Nephron (organoid): Measurements from ENCODE around the gene MDN1.
A peak's percentile ranks its signal among the peaks of the same experiment; 100 is the strongest.
"Not testable (repeated sequence)": the region's sequence is repeated elsewhere in the genome, so short reads cannot be mapped to it uniquely, and the experiment has no call there.

Experiments
- H3K27ac Mint-ChIP-seq, 3 experiments: 2 replicates each; pipeline ENCODE4 v1.8.0; 2020; ENCODE audit warnings: mixed read lengths in 3 of 3, mild to moderate bottlenecking in 2 of 3, moderate library complexity in 1 of 3
- H3K27me3 Mint-ChIP-seq: 2 replicates; pipeline ENCODE4 v1.8.0; 2021; ENCODE audit warnings: low read depth, mild to moderate bottlenecking, moderate library complexity, mixed read lengths
- H3K36me3 Mint-ChIP-seq: 2 replicates; pipeline ENCODE4 v1.8.0; 2020; ENCODE audit warnings: low read depth, mixed read lengths
- H3K4me1 Mint-ChIP-seq: 2 replicates; pipeline ENCODE4 v1.8.0; 2020; ENCODE audit warnings: mixed read lengths
- H3K4me3 Mint-ChIP-seq, 3 experiments: 2 replicates each; pipeline ENCODE4 v1.8.0; 2020; ENCODE audit warnings: mild to moderate bottlenecking in 3 of 3, mixed read lengths in 3 of 3, moderate library complexity in 2 of 3
- H3K9me3 Mint-ChIP-seq: 2 replicates; pipeline ENCODE4 v1.8.0; 2020; ENCODE audit warnings: mixed read lengths
- TF ChIP-seq, protein P1 (sequence below), 3 experiments: fragments of 200-600 bp; sonication (generic); IDR thresholded peaks; one replicate each; pipeline ENCODE4 v1.5.0; 2021; ENCODE audit warnings: antibody characterized with exemption in 3 of 3; ENCODE audit not compliant: unreplicated experiment in 3 of 3

MDN1 gene

GRCh38 chr6:89792881-89793280, 26.7 kb downstream of the MDN1 start:
- peaks cover 59% of the 10 kb centered on the region for H3K36me3 Mint-ChIP-seq
- peak overlapping the region; percentile 22 to 70 (median 54) for H3K27ac Mint-ChIP-seq
- no peak overlapping the region for H3K4me3 Mint-ChIP-seq
- no peaks in the 10 kb centered on the region for H3K27me3 Mint-ChIP-seq
- H3K9me3 Mint-ChIP-seq = no peaks in the 10 kb centered on the region
- TF ChIP-seq, protein P1, sequence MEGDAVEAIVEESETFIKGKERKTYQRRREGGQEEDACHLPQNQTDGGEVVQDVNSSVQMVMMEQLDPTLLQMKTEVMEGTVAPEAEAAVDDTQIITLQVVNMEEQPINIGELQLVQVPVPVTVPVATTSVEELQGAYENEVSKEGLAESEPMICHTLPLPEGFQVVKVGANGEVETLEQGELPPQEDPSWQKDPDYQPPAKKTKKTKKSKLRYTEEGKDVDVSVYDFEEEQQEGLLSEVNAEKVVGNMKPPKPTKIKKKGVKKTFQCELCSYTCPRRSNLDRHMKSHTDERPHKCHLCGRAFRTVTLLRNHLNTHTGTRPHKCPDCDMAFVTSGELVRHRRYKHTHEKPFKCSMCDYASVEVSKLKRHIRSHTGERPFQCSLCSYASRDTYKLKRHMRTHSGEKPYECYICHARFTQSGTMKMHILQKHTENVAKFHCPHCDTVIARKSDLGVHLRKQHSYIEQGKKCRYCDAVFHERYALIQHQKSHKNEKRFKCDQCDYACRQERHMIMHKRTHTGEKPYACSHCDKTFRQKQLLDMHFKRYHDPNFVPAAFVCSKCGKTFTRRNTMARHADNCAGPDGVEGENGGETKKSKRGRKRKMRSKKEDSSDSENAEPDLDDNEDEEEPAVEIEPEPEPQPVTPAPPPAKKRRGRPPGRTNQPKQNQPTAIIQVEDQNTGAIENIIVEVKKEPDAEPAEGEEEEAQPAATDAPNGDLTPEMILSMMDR (IDR thresholded peaks at IDR 0.05; ENCODE audit: unreplicated experiment in 3 of 3) = peak in 2 of 3 experiments; percentile 25 to 44
- H3K4me1 Mint-ChIP-seq = peaks cover 13% of the 10 kb centered on the region

DNA sequence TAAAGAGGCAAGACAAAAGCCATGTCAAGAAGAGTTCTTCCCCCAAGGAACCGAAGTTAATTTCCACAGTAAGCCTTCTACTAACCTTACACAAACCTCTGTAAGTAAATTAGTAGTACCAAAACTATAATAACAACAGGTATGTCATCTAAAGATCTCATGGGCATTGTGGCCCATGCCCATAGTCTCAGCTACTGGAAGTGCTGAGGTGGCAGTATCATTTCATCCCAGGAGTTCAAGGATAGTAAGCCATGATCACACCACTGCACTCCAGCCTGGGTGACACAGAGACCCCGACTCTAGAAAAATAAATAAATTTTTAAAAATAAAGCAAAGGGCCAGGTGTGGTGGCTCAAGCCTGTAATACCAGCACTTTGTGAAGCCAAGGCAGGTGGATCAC, 29.2 kb downstream of the MDN1 start:
- Mint-ChIP-seq H3K27ac (no peak overlapping the region), H3K27me3 (no peaks in the 10 kb centered on the region), H3K36me3 (peaks cover 63% of the 10 kb centered on the region), H3K4me3 (no peak overlapping the region), H3K9me3 (no peaks in the 10 kb centered on the region), H3K4me1 (peaks cover 13% of the 10 kb centered on the region)
- TF ChIP-seq, protein P1 (IDR thresholded peaks at IDR 0.05; ENCODE audit: unreplicated experiment in 3 of 3) = no peak

- no peaks in the 10 kb centered on the region for H3K9me3 Mint-ChIP-seq
- TF ChIP-seq, protein P1 (IDR thresholded peaks at IDR 0.05; ENCODE audit: unreplicated experiment in 3 of 3) = no peak
- H3K27me3 Mint-ChIP-seq = no peaks in the 10 kb centered on the region
- H3K4me1 Mint-ChIP-seq = peaks cover 13% of the 10 kb centered on the region
- H3K27ac Mint-ChIP-seq = no peak overlapping the region
- no peak overlapping the region for H3K4me3 Mint-ChIP-seq
- H3K36me3 Mint-ChIP-seq = peaks cover 63% of the 10 kb centered on the region
These were observed 29.6 kb downstream of the MDN1 start for GRCh38 chr6:89789980-89790379.

GRCh38 chr6:89787660-89788328, 31.8 kb downstream of the MDN1 start:
- Mint-ChIP-seq H3K9me3 (peaks cover 7% of the 10 kb centered on the region), H3K27ac (no peak overlapping the region), H3K27me3 (no peaks in the 10 kb centered on the region), H3K4me1 (no peaks in the 10 kb centered on the region), H3K4me3 (no peak overlapping the region), H3K36me3 (peaks cover 67% of the 10 kb centered on the region)
- TF ChIP-seq, protein P1 (IDR thresholded peaks at IDR 0.05; ENCODE audit: unreplicated experiment in 3 of 3) = no peak

- H3K9me3 Mint-ChIP-seq = peaks cover 7% of the 10 kb centered on the region
- peaks cover 70% of the 10 kb centered on the region for H3K36me3 Mint-ChIP-seq
- H3K27ac Mint-ChIP-seq = no peak overlapping the region
- H3K4me3 Mint-ChIP-seq = no peak overlapping the region
- TF ChIP-seq, protein P1 (IDR thresholded peaks at IDR 0.05; ENCODE audit: unreplicated experiment in 3 of 3) = no peak
- no peaks in the 10 kb centered on the region for H3K27me3 Mint-ChIP-seq
- no peaks in the 10 kb centered on the region for H3K4me1 Mint-ChIP-seq
These were observed 32.6 kb downstream of the MDN1 start for GRCh38 chr6:89786970-89787369.

GRCh38 chr6:89784838-89785237, 34.8 kb downstream of the MDN1 start:
- Mint-ChIP-seq H3K4me1 (no peaks in the 10 kb centered on the region), H3K27me3 (no peaks in the 10 kb centered on the region), H3K9me3 (peaks cover 7% of the 10 kb centered on the region), H3K36me3 (peaks cover 84% of the 10 kb centered on the region), H3K4me3 (no peak overlapping the region), H3K27ac (no peak overlapping the region)
- TF ChIP-seq, protein P1 (IDR thresholded peaks at IDR 0.05; ENCODE audit: unreplicated experiment in 3 of 3) = no peak

DNA sequence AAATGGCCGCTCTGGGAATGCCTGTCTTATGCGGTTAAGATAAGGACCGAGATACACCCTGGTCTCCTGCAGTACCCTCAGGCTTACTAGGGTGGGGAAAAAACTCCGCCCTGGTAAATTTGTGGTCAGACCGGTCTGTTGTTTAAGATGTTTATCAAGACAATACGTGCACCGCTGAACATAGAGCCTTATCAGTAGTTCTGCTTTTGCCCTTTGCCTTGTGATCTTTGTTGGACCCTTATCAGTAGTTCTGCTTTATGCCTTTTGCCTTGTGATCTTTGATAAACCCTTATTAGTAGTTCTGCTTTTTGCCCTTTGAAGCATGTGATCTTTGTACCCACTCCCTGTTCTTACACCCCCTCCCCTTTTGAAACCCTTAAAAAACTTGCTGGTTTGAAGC, 36.3 kb downstream of the MDN1 start:
- not testable (repeated sequence) for H3K27me3 Mint-ChIP-seq, H3K4me1 Mint-ChIP-seq, H3K9me3 Mint-ChIP-seq, H3K4me3 Mint-ChIP-seq, H3K27ac Mint-ChIP-seq
- peaks cover 80% of the 10 kb centered on the region for H3K36me3 Mint-ChIP-seq
